Endothelial cell of umbilical vein (primary cell): ENCODE data around the gene EVC2. TPM values are rescaled to one million over a fixed set of nuclear protein-coding genes. Genes with fewer than 3 reads are reported as not detected.

Experiments used
- BruUV-seq: library from RNA; stranded (reverse); fragments of 400-500 nt; replicated peaks from 2 replicates; lab custom pipeline; 2021; lab: Mats Ljungman, UMichigan
- CTCF ChIA-PET: fragments of 300-600, 350-600 bp; sonication (Branson Sonifier 250); formaldehyde crosslinking; loops from one replicate; lab custom pipeline; 2021; ENCODE audit warnings: antibody characterized with exemption, inconsistent platforms; lab: Charles Lee
- POLR2A ChIA-PET: fragments of 300-600, 350-600 bp; sonication (Branson Sonifier 250); formaldehyde crosslinking; loops from one replicate; lab custom pipeline; 2021; ENCODE audit warnings: antibody characterized with exemption, inconsistent platforms; lab: Charles Lee
- DNase-seq: peaks from one replicate; pipeline ENCODE4 v3.0.0-alpha.2; 2011; ENCODE audit warnings: low read depth, low spot score
- FAIRE-seq: peaks from 2 replicates; lab custom pipeline; 2011; peaks lifted over from hg19 to GRCh38; lab: Jason Lieb, UNC
- H2AFZ ChIP-seq: 2 replicates; pipeline ENCODE4 v1.6.0; 2012; ENCODE audit warnings: low read depth, low read length, control low read depth, inconsistent platforms
- H3K27ac ChIP-seq: 2 replicates; pipeline ENCODE4 v1.5.1; 2011; ENCODE audit warnings: low read depth, mild to moderate bottlenecking, control low read depth, low read length, moderate library complexity; ENCODE audit not compliant: insufficient read depth
- H3K27me3 ChIP-seq, 2 experiments: 2 replicates each; pipeline versions ENCODE4 v1.6.0 to v1.6.1; 2011; ENCODE audit warnings: low read length in 2 of 2, mixed read lengths in 1 of 2; ENCODE audit not compliant: control insufficient read depth in 2 of 2, insufficient read depth in 2 of 2
- H3K36me3 ChIP-seq, 2 experiments: 2 replicates in 1 of 2; 3 replicates in 1 of 2; pipeline ENCODE4 v1.5.1; 2011; ENCODE audit warnings: low read length in 2 of 2, mild to moderate bottlenecking in 1 of 2, moderate library complexity in 1 of 2; ENCODE audit not compliant: control insufficient read depth in 2 of 2, insufficient read depth in 2 of 2; ENCODE audit errors: extremely low read depth in 1 of 2
- H3K4me1 ChIP-seq: 3 replicates; pipeline ENCODE4 v1.5.1; 2011; ENCODE audit warnings: mild to moderate bottlenecking, low read length; ENCODE audit not compliant: control insufficient read depth, insufficient read depth; ENCODE audit errors: extremely low read depth
- H3K4me2 ChIP-seq: 2 replicates; pipeline ENCODE4 v1.6.1; 2011; ENCODE audit warnings: low read length, control low read depth, mixed read lengths; ENCODE audit not compliant: insufficient read depth
- H3K4me3 ChIP-seq, 3 experiments: fragments of 200-600 bp in 1 of 3; sonication (generic), shearing (Covaris generic) in 1 of 3; replicated peaks in 1 of 3; 2 replicates each; pipeline ENCODE4 v1.5.1; 2011 to 2016; ENCODE audit warnings: control low read depth in 3 of 3, low read length in 3 of 3, mild to moderate bottlenecking in 2 of 3, inconsistent platforms in 1 of 3, low read depth in 1 of 3, moderate library complexity in 1 of 3; ENCODE audit not compliant: insufficient read depth in 1 of 3
- H3K79me2 ChIP-seq: 2 replicates; pipeline ENCODE4 v1.6.0; 2012; ENCODE audit warnings: low read length, inconsistent platforms; ENCODE audit not compliant: control insufficient read depth, insufficient read depth
- H3K9ac ChIP-seq: replicated peaks from 2 replicates; pipeline ENCODE3; 2011; ENCODE audit warnings: low read length, control low read depth; ENCODE audit not compliant: insufficient read depth; ENCODE audit errors: extremely low read depth
- H3K9me1 ChIP-seq: replicated peaks from 3 replicates; pipeline ENCODE4 v1.6.0; 2011; ENCODE audit warnings: mild to moderate bottlenecking, low read length; ENCODE audit not compliant: control insufficient read depth, insufficient read depth; ENCODE audit errors: extremely low read depth
- H3K9me3 ChIP-seq: replicated peaks from 2 replicates; pipeline ENCODE4 v1.5.1; 2012; ENCODE audit warnings: low read length, inconsistent platforms; ENCODE audit not compliant: control insufficient read depth, insufficient read depth
- H4K20me1 ChIP-seq: replicated peaks from 2 replicates; pipeline ENCODE3; 2011; ENCODE audit warnings: mild to moderate bottlenecking, low read length; ENCODE audit not compliant: control insufficient read depth, insufficient read depth; ENCODE audit errors: extremely low read depth
- CTCF ChIP-seq, 2 donors: IDR thresholded peaks; 1 replicate in 1 of 2; 2 replicates in 1 of 2; pipeline ENCODE4 v1.5.1; 2011; ENCODE audit warnings: low read length in 2 of 2, mild to moderate bottlenecking in 2 of 2, moderate library complexity in 2 of 2, control low read depth in 1 of 2, inconsistent platforms in 1 of 2, low read depth in 1 of 2; ENCODE audit not compliant: insufficient read depth in 1 of 2; ENCODE audit errors: extremely low read depth in 1 of 2
- EZH2 ChIP-seq: IDR thresholded peaks from 2 replicates; pipeline ENCODE4 v1.6.1; 2012; ENCODE audit warnings: borderline replicate concordance, low read depth, mild to moderate bottlenecking, moderate library complexity, low read length, inconsistent platforms; ENCODE audit not compliant: severe bottlenecking
- FOS ChIP-seq: IDR thresholded peaks from 2 replicates; pipeline ENCODE4 v1.6.1; 2011; ENCODE audit warnings: mild to moderate bottlenecking, low read length, moderate library complexity, borderline replicate concordance; ENCODE audit not compliant: insufficient read depth
- GATA2 ChIP-seq: IDR thresholded peaks from 2 replicates; pipeline ENCODE4 v1.7.0; 2011; ENCODE audit warnings: low read depth, mild to moderate bottlenecking, moderate library complexity, mixed read lengths, low read length; ENCODE audit not compliant: insufficient read length, insufficient read depth
- JUN ChIP-seq: IDR thresholded peaks from 2 replicates; pipeline ENCODE4 v1.6.1; 2011; ENCODE audit warnings: borderline replicate concordance, low read depth; ENCODE audit not compliant: insufficient read length, insufficient read depth
- MAX ChIP-seq: IDR thresholded peaks from 2 replicates; pipeline ENCODE4 v1.6.1; 2011; ENCODE audit not compliant: insufficient read depth, insufficient read length
- MYC ChIP-seq: IDR thresholded peaks from one replicate; pipeline ENCODE4 v1.6.1; 2011; ENCODE audit warnings: mild to moderate bottlenecking, low read depth, low read length
- POLR2A ChIP-seq: IDR thresholded peaks from 2 replicates; pipeline ENCODE4 v1.6.1; 2012; ENCODE audit warnings: low read depth, mild to moderate bottlenecking, control low read depth, low read length
- POLR2AphosphoS5 ChIP-seq: IDR thresholded peaks from 2 replicates; pipeline ENCODE4 v1.6.1; 2012; ENCODE audit warnings: low read depth, mild to moderate bottlenecking, control low read depth, low read length, moderate library complexity; ENCODE audit not compliant: insufficient read depth
- dilution Hi-C: fragments of 300-500 bp; cut with MboI; formaldehyde crosslinking; loops from one replicate; pipeline ENCODE4 v1.15.0; 2019; ENCODE audit warnings: low sequenced_read_pairs; ENCODE audit not compliant: extremely low pct_ligation_motif_present
- intact Hi-C: fragments of 100-400 bp; cut with micrococcal nuclease; formaldehyde crosslinking; loops from one replicate; pipeline ENCODE4 v1.10.0; 2022
- polyA plus RNA-seq, 4 experiments: library from polyadenylated mRNA; depleted of rRNA in 3 of 4; stranded (reverse) in 3 of 4; unstranded in 1 of 4; fragments of >200 nt; gene quantifications; 2 replicates each; pipeline versions ENCODE4 v1.2.1 to v1.2.3, GENCODE V29; 2011 to 2012; ENCODE audit warnings: missing spikeins in 1 of 4
- total RNA-seq: library from RNA; stranded (reverse); gene quantifications from 2 replicates; pipeline ENCODE4 v1.2.3, GENCODE V29; 2021

The EVC2 gene
- total and polyA plus RNA-seq, 2 donors (not counting 3 experiments of a cell fraction or from before 2014, with no cell fraction given): 1.7 to 8.8 TPM

DNA sequence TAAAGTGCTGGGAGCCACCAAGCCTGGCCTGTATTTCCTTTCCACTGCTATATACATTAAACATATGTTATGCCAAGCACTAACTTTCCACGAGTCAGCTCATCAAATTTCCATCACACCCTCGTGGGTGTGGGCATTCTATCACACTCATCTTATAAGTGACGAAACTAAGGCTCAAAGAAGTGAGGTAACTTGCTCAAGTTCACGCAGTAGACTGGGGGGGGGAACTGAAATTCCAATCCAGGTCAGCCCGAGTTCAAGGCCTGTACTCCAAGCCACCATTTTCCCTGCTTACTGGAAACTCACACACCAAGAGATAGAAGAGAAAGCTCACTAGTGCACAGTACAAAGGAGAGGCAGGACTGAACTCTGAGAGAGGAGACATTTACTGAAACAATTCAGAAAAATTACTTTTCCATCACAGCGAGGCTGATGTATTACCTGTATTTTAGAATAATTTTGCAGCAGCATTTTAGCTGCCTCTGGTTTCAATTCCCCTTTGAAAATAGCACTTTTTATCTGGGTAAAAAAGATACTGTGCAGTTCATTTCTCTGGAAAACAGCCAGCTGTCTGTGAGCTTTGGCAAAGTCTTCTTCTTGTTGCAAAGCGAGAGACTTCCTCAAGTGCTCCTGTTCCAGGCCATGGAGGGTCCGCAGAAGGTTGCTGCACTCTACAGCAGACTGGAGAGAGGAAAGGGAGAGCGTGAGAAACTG is 76.8 kb downstream of the EVC2 start:
- H3K4me3 ChIP-seq: no peak overlapping the region
- DNase-seq (no peak), FAIRE-seq (no peak)
- H2AFZ ChIP-seq: no peak overlapping the region
- H3K27ac ChIP-seq: no peak overlapping the region
- CTCF ChIA-PET: no interaction called here
- no peaks in the 10 kb centered on the region for H3K9me1 ChIP-seq
- no peaks in the 10 kb centered on the region for H4K20me1 ChIP-seq
- no TSS peak for BruUV-seq
- dilution Hi-C loops (no loop called here), intact Hi-C loops (loop anchor here (10.0 kb wide), 1 partner anchor 163 kb away; no protein-coding TSS in a partner anchor)
- no peaks in the 10 kb centered on the region for H3K4me1 ChIP-seq
- H3K4me2 ChIP-seq: no peak overlapping the region
- POLR2A ChIA-PET: no interaction called here
- H3K9ac ChIP-seq: no peak overlapping the region
- no peaks in the 10 kb centered on the region for H3K79me2 ChIP-seq
- H3K27me3 ChIP-seq: no peaks in the 10 kb centered on the region
- no peaks in the 10 kb centered on the region for H3K9me3 ChIP-seq
- peaks cover 2 to 9% of the 10 kb centered on the region in 2 experiments for H3K36me3 ChIP-seq
- TF ChIP-seq MAX (no peak), FOS (no peak), MYC (no peak), POLR2A (no peak), EZH2 (no peak), JUN (no peak), POLR2AphosphoS5 (no peak), CTCF (IDR thresholded peaks at IDR 0.05; ENCODE audit: extremely low read depth in 1 of 2, insufficient read depth in 1 of 2, low read depth in 1 of 2, low read length in 2 of 2) (no peak), GATA2 (no peak)
